Fibroblast of lung (primary cell): ENCODE results near the gene TBL1X. TPM values are rescaled to one million over a fixed set of nuclear protein-coding genes. Genes with fewer than 3 reads are reported as not detected.

Source experiments
- DNase-seq, 2 donors: peaks; one replicate each; pipeline versions ENCODE4 v3.0.0 to v3.0.0-alpha.2; 2010; ENCODE audit warnings: low read depth in 2 of 2
- H2AFZ ChIP-seq: 2 replicates; pipeline ENCODE4 v1.5.1; 2012; ENCODE audit warnings: low read length, control low read depth, inconsistent platforms
- H3K27ac ChIP-seq: 2 replicates; pipeline ENCODE4 v1.5.1; 2011; ENCODE audit warnings: low read length, control low read depth; ENCODE audit not compliant: insufficient read depth
- H3K27me3 ChIP-seq: 2 replicates; pipeline ENCODE4 v1.5.1; 2011; ENCODE audit warnings: mild to moderate bottlenecking, low read length; ENCODE audit not compliant: control insufficient read depth, insufficient read depth
- H3K36me3 ChIP-seq: 2 replicates; pipeline ENCODE4 v1.5.1; 2011; ENCODE audit warnings: low read length; ENCODE audit not compliant: control insufficient read depth, insufficient read depth
- H3K4me1 ChIP-seq: 2 replicates; pipeline ENCODE4 v1.5.1; 2011; ENCODE audit warnings: low read length; ENCODE audit not compliant: control insufficient read depth, insufficient read depth; ENCODE audit errors: extremely low read depth
- H3K4me2 ChIP-seq: 2 replicates; pipeline ENCODE4 v1.5.1; 2011; ENCODE audit warnings: low read length, control low read depth; ENCODE audit not compliant: insufficient read depth; ENCODE audit errors: extremely low read depth
- H3K4me3 ChIP-seq, 4 experiments: fragments of 200-600 bp in 1 of 4; sonication (generic) in 1 of 4; replicated peaks in 1 of 4; 2 replicates each; pipeline ENCODE4 v1.5.1; 2011 to 2016; ENCODE audit warnings: low read length in 4 of 4, low read depth in 3 of 4, mild to moderate bottlenecking in 3 of 4, control low read depth in 2 of 4, inconsistent platforms in 1 of 4, mixed read lengths in 1 of 4; ENCODE audit not compliant: insufficient read depth in 1 of 4; ENCODE audit errors: control extremely low read depth in 1 of 4
- H3K79me2 ChIP-seq: 2 replicates; pipeline ENCODE4 v1.5.1; 2012; ENCODE audit warnings: mild to moderate bottlenecking, low read length, inconsistent platforms; ENCODE audit not compliant: control insufficient read depth, insufficient read depth
- H3K9ac ChIP-seq: 2 replicates; pipeline ENCODE4 v1.5.1; 2011; ENCODE audit warnings: mild to moderate bottlenecking, low read length, control low read depth; ENCODE audit not compliant: insufficient read depth
- H3K9me3 ChIP-seq: 2 replicates; pipeline ENCODE4 v1.5.1; 2012; ENCODE audit warnings: low read depth, low read length; ENCODE audit not compliant: control insufficient read depth, insufficient read depth
- H4K20me1 ChIP-seq: 2 replicates; pipeline ENCODE4 v1.5.1; 2011; ENCODE audit warnings: low read length; ENCODE audit not compliant: control insufficient read depth, insufficient read depth; ENCODE audit errors: extremely low read depth
- CTCF ChIP-seq, 2 donors: IDR thresholded peaks in 1 of 2; conservative IDR thresholded peaks in 1 of 2; 1 replicate in 1 of 2; 2 replicates in 1 of 2; pipeline ENCODE4 v1.5.1; 2011 to 2012; ENCODE audit warnings: low read length in 2 of 2, control low read depth in 1 of 2, inconsistent platforms in 1 of 2, low read depth in 1 of 2, mild to moderate bottlenecking in 1 of 2
- EZH2 ChIP-seq: IDR thresholded peaks from 2 replicates; pipeline ENCODE4 v1.5.1; 2012; ENCODE audit warnings: low read length, control low read depth, mild to moderate bottlenecking; ENCODE audit errors: missing control alignments
- polyA plus RNA-seq, 2 donors: library from polyadenylated mRNA; depleted of rRNA in 1 of 2; stranded (reverse) in 1 of 2; unstranded in 1 of 2; fragments of >200 nt; gene quantifications; 2 replicates each; pipeline ENCODE4 v1.2.1, GENCODE V29; 2011 to 2012; ENCODE audit warnings: missing spikeins in 1 of 2
- total RNA-seq: library from RNA; depleted of rRNA; stranded (reverse); fragments of >200 nt; gene quantifications from 2 replicates; pipeline ENCODE4 v1.2.1, GENCODE V29; 2014

Gene TBL1X
- total and polyA plus RNA-seq, 2 donors (not counting 1 experiment from before 2014, with no cell fraction given), result 25.8 to 29.4 TPM

- Histone ChIP-seq H3K4me2 (no peak overlapping the region), H3K79me2 (no peaks in the 10 kb centered on the region), H3K4me1 (no peaks in the 10 kb centered on the region), H2AFZ (no peak overlapping the region), H3K36me3 (no peaks in the 10 kb centered on the region), H3K4me3 (no peak overlapping the region), H3K9ac (no peak overlapping the region), H3K27ac (no peak overlapping the region), H3K27me3 (no peaks in the 10 kb centered on the region), H4K20me1 (no peaks in the 10 kb centered on the region), H3K9me3 (no peaks in the 10 kb centered on the region)
- no peak for DNase-seq
- TF ChIP-seq EZH2, result no peak
- TF ChIP-seq CTCF (conservative IDR thresholded peaks at IDR 0.05 in 1 of 2, IDR thresholded peaks at IDR 0.05 in 1 of 2; ENCODE audit: low read depth in 1 of 2, low read length in 2 of 2), result no peak
These were observed 22.8 kb upstream of the TBL1X start for GRCh38 chrX:9442056-9442455.

- Histone ChIP-seq H3K36me3 (no peaks in the 10 kb centered on the region), H3K4me3 (no peak overlapping the region), H3K9me3 (no peaks in the 10 kb centered on the region), H3K4me2 (no peak overlapping the region), H3K9ac (no peak overlapping the region), H3K27me3 (no peaks in the 10 kb centered on the region), H4K20me1 (no peaks in the 10 kb centered on the region), H3K4me1 (no peaks in the 10 kb centered on the region), H3K27ac (no peak overlapping the region), H3K79me2 (no peaks in the 10 kb centered on the region), H2AFZ (no peak overlapping the region)
- TF ChIP-seq CTCF (conservative IDR thresholded peaks at IDR 0.05 in 1 of 2, IDR thresholded peaks at IDR 0.05 in 1 of 2; ENCODE audit: low read depth in 1 of 2, low read length in 2 of 2) (no peak), EZH2 (no peak)
- DNase-seq, result no peak
These were observed 21.5 kb upstream of the TBL1X start for GRCh38 chrX:9443327-9443726.

GRCh38 chrX:9447906-9448305 lies 17.0 kb upstream of the TBL1X start:
- Histone ChIP-seq H3K36me3 (no peaks in the 10 kb centered on the region), H3K4me3 (no peak overlapping the region), H2AFZ (no peak overlapping the region), H4K20me1 (no peaks in the 10 kb centered on the region), H3K9ac (no peak overlapping the region), H3K4me2 (no peak overlapping the region), H3K9me3 (no peaks in the 10 kb centered on the region), H3K79me2 (no peaks in the 10 kb centered on the region), H3K27me3 (no peaks in the 10 kb centered on the region), H3K4me1 (no peaks in the 10 kb centered on the region), H3K27ac (no peak overlapping the region)
- no peak for DNase-seq
- TF ChIP-seq CTCF (conservative IDR thresholded peaks at IDR 0.05 in 1 of 2, IDR thresholded peaks at IDR 0.05 in 1 of 2; ENCODE audit: low read depth in 1 of 2, low read length in 2 of 2) (no peak), EZH2 (no peak)
